ENCODE measurements around the gene RHEB.

RHEB gene

DNA sequence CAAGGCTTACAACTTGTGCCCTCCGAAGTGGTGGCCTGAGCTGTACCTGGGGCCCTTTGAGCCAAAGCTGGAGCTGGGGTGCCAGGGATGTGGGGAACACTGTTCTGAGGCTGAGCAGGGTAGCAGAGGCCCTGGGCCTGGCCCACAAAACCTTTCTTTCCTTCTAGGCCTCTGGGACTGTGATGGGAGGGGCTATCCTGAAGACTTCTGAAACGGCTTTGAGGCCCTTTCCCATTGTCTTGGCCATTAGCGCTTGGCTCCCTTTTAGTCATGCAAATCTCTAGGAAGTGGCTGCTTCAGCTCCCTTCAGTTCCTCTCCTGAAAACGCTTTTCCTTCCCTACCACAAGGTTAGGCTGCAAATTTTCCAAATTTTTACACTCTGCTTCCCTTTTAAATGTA is 62.9 kb downstream of the RHEB start:
- no peak overlapping the region for H3K4me3 ChIP-seq (ENCODE audit: low read depth, low read length)
- no peak for DNase-seq (ENCODE audit: low read depth)
- TF ChIP-seq, protein P1, sequence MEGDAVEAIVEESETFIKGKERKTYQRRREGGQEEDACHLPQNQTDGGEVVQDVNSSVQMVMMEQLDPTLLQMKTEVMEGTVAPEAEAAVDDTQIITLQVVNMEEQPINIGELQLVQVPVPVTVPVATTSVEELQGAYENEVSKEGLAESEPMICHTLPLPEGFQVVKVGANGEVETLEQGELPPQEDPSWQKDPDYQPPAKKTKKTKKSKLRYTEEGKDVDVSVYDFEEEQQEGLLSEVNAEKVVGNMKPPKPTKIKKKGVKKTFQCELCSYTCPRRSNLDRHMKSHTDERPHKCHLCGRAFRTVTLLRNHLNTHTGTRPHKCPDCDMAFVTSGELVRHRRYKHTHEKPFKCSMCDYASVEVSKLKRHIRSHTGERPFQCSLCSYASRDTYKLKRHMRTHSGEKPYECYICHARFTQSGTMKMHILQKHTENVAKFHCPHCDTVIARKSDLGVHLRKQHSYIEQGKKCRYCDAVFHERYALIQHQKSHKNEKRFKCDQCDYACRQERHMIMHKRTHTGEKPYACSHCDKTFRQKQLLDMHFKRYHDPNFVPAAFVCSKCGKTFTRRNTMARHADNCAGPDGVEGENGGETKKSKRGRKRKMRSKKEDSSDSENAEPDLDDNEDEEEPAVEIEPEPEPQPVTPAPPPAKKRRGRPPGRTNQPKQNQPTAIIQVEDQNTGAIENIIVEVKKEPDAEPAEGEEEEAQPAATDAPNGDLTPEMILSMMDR (IDR thresholded peaks at IDR 0.05; ENCODE audit: low read depth, low read length, missing control alignments), result no peak

DNA sequence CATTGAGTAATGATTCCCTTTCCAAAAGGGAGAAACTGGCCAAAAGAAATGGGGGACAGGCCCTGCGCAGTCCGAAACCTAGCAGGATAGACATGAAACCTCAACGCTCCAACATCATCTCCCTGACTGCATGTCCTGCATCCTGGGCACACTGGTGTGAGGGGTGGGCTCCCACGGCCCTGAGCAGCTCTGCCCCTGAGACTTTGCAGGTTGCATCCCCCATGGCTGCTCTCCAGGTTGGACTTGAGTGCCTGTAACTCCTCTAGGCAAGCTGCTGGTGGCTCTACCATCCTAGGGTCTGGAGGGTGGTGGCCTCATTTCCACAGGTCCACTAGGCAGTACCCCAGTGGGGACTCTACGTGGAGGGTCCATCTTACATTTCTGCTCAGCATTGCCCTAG is 63.4 kb downstream of the RHEB start:
- TF ChIP-seq, protein P1 (IDR thresholded peaks at IDR 0.05; ENCODE audit: low read depth, low read length, missing control alignments), result no peak
- DNase-seq (ENCODE audit: low read depth), result no peak
- no peak overlapping the region for H3K4me3 ChIP-seq (ENCODE audit: low read depth, low read length)

DNA sequence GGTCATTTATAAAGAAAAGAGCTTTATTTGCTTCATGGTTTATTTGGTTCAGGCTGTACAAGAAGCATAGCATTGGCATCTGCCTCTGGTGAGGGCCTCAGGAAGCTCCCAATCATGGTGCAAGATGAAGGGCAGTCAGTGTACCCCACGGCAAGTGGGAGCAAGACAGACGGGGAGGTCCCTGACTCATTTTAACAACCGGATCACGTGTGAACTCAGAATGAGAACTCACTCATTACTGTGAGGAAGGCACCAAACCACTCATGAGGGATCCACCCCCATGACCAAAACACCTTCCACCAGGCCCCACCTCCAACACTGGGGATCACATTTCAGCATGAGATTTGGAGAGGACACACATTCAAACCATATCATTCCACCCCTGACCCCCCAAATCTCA is 64.0 kb downstream of the RHEB start:
- DNase-seq (ENCODE audit: low read depth), result no peak
- TF ChIP-seq, protein P1 (IDR thresholded peaks at IDR 0.05; ENCODE audit: low read depth, low read length, missing control alignments), result no peak
- H3K4me3 ChIP-seq (ENCODE audit: low read depth, low read length), result no peak overlapping the region

DNA sequence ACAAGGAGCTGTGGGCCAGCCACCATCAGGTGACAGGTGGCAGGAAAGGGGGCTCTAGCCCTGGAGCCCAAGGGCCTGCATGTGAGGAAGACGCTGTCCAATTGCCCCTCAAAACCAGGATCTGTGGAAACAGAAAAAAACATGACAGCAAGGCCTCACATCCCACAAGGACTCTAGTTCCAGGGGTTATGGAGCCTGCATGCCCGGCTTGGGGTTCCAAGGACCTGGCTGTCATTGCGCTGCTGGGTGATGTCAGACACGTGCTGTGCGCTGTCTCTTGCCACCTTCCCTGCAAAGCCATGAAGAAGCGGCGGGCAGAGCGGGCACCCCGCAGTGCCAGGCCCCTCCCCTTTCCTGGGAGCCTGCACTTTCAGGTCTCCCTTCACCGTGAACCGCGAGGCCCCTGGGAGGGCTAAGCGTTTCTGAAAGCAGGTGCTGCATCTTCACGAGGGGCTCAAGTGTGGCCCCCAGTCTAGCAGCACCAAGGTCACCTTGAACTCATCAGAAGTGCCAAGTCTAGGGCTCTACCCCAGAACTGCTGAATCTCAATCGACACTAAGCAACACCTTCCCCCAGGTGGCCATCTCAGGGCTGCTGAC is 64.7 kb downstream of the RHEB start:
- no peak overlapping the region for H3K4me3 ChIP-seq (ENCODE audit: low read depth, low read length)
- no peak for DNase-seq (ENCODE audit: low read depth)
- TF ChIP-seq, protein P1 (IDR thresholded peaks at IDR 0.05; ENCODE audit: low read depth, low read length, missing control alignments), result no peak

DNA sequence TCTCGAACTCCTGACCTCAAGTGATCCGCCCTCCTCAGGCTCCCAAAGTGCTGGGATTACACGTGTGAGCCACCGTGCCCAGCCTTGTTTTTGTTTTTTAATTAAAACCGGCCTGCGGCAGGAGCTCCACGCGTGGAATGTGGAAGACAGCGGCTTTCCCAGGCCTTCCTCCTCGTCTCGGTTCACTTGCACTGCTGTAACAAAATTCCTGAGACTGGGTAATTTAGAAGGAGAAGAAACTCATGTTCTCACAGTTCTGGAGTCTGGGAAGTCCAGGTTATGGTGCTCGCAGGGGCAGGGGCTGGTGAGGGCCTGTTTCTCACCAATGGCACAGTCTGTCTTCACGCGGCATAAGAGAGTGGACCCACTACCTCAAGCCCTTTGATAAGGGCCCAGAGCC is 65.4 kb downstream of the RHEB start:
- DNase-seq (ENCODE audit: low read depth), result no peak
- TF ChIP-seq, protein P1 (IDR thresholded peaks at IDR 0.05; ENCODE audit: low read depth, low read length, missing control alignments), result no peak
- H3K4me3 ChIP-seq (ENCODE audit: low read depth, low read length), result no peak overlapping the region

DNA sequence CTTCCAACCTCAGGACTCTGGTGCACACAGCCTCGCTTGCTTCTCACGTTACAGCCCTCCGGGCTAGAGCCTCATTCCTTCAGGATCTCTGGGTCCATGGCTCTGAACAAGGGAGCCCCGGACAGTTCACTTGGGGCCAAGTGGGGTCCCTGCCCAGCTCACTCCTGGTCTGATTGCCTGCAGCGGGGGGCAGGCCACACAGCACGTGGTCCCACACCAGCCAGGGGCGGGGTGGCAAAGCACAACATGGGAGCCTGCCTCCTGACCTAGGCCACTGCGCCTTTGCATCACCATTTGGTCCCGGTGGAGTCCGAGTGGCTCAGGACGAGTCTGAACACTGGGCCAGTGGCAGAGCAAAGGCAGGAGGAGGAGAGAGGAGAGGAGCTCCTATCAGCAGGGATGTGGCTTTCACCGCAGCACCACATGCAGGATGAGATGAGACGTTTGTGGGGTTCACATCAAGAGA is 66.3 kb downstream of the RHEB start:
- no peak for DNase-seq (ENCODE audit: low read depth)
- H3K4me3 ChIP-seq (ENCODE audit: low read depth, low read length), result no peak overlapping the region
- TF ChIP-seq, protein P1 (IDR thresholded peaks at IDR 0.05; ENCODE audit: low read depth, low read length, missing control alignments), result no peak

DNA sequence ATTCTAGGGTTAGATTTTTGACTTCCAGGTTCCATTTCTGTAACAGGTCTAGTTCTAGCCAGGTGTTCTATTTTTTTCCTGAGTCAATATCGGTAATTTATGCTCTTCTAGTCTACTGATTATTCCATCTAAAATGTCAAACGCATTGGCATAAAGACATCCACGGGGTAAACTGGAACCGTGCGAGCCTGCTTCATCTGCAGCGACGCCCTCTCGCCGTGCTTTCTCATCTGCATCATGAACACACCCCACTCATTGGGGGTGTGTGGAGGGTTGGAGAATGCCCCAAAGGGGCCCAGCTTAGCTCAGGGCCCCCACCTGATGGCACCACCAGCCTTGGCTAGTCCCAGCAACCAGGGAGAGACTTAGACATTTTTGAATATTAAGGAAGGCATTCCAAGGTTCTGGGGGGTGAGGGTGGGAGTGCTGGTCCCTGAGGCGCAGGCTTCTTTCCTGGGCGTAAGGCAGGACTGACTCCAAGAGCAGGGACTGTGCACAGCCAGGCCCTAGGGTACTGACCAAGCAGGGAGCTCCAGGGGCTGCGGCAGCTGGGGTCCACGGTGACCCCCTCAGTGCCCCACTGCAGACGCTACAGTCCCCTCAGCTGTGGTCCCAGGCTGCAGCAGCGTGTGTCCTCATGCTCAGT is 66.9 kb downstream of the RHEB start:
- no peak for DNase-seq (ENCODE audit: low read depth)
- TF ChIP-seq, protein P1 (IDR thresholded peaks at IDR 0.05; ENCODE audit: low read depth, low read length, missing control alignments), result no peak
- no peak overlapping the region for H3K4me3 ChIP-seq (ENCODE audit: low read depth, low read length)

Measured in GM12864 (cell line).